Chondrocyte (in vitro differentiated cells): ENCODE data around the gene RSPO1. TPM values are rescaled to one million over a fixed set of nuclear protein-coding genes. Genes with fewer than 3 reads are reported as not detected.

ENCODE experiments used
- DNase-seq: peaks from one replicate; pipeline ENCODE4 v3.0.0; 2021; ENCODE audit warnings: mixed read lengths, low spot score
- H3K27ac Mint-ChIP-seq: one replicate; pipeline ENCODE4 v1.8.0; 2021; ENCODE audit warnings: mild to moderate bottlenecking, moderate library complexity, mixed read lengths; ENCODE audit not compliant: unreplicated experiment
- H3K27me3 Mint-ChIP-seq: 2 replicates; pipeline ENCODE4 v1.8.0; 2021; ENCODE audit warnings: low read depth, mixed read lengths
- H3K36me3 Mint-ChIP-seq: 2 replicates; pipeline ENCODE4 v1.8.0; 2021; ENCODE audit warnings: low read depth, mixed read lengths
- H3K4me1 Mint-ChIP-seq: 2 replicates; pipeline ENCODE4 v1.8.0; 2021; ENCODE audit warnings: low read depth, mild to moderate bottlenecking, mixed read lengths
- H3K4me3 Mint-ChIP-seq: one replicate; pipeline ENCODE4 v1.8.0; 2021; ENCODE audit warnings: mild to moderate bottlenecking, moderate library complexity, mixed read lengths; ENCODE audit not compliant: unreplicated experiment
- H3K9me3 Mint-ChIP-seq: 2 replicates; pipeline ENCODE4 v1.8.0; 2021; ENCODE audit warnings: low read depth, mixed read lengths
- total RNA-seq: library from RNA; stranded (reverse); gene quantifications from 3 replicates; pipeline ENCODE4 v1.2.1, GENCODE V29; 2021
- TF ChIP-seq, protein P1 (sequence below): fragments of 200-600 bp; sonication (generic); IDR thresholded peaks from 2 replicates; pipeline ENCODE4 v1.5.0; 2021; ENCODE audit warnings: antibody characterized with exemption, mild to moderate bottlenecking, moderate library complexity

The RSPO1 gene
- total RNA-seq, 1 donor from 2014 or later: not detected

DNA sequence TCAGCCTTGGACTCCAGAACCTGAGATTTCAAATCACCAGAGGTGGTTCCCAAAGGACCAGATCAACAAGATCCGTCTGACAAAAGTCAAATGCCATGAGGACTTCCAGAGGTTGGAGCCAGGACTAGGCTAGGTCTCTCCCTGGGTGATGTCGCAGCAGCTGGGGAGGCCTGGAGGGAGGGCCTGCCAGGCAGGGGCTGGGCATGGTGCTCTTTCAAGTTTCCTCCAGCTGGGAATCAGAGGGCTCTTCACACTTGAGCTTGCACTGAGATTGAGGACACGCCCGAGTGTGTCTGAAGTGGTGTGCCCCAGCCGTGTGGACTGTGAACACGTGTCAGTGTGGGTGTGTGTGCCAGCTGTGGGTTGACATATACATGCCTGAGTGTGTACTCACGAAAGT, 21.3 kb upstream of the RSPO1 start:
- Mint-ChIP-seq H3K4me3 (no peak overlapping the region), H3K4me1 (no peaks in the 10 kb centered on the region)

DNA sequence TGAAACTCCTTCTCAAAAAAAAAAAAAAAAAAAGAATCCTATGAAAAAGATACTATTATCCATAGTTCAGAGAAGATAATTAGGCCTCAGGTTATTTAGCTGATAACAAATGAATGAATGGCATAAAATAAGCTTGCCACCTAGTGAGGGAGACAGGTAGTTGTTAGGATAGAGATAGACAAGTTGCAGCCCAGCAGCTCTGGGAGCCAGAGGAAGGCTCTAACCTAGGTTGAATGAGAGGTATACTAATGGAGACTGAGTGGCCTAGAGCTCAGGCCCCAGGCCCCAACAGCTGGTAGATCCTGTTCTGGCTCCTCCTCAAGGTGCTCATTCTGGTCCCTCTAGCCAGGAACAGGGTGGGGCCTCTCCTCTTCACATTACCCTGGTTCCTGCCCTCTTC, 20.6 kb upstream of the RSPO1 start:
- TF ChIP-seq, protein P1, sequence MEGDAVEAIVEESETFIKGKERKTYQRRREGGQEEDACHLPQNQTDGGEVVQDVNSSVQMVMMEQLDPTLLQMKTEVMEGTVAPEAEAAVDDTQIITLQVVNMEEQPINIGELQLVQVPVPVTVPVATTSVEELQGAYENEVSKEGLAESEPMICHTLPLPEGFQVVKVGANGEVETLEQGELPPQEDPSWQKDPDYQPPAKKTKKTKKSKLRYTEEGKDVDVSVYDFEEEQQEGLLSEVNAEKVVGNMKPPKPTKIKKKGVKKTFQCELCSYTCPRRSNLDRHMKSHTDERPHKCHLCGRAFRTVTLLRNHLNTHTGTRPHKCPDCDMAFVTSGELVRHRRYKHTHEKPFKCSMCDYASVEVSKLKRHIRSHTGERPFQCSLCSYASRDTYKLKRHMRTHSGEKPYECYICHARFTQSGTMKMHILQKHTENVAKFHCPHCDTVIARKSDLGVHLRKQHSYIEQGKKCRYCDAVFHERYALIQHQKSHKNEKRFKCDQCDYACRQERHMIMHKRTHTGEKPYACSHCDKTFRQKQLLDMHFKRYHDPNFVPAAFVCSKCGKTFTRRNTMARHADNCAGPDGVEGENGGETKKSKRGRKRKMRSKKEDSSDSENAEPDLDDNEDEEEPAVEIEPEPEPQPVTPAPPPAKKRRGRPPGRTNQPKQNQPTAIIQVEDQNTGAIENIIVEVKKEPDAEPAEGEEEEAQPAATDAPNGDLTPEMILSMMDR: no peak
- Mint-ChIP-seq H3K4me1 (no peaks in the 10 kb centered on the region), H3K9me3 (no peaks in the 10 kb centered on the region), H3K27ac (no peak overlapping the region), H3K4me3 (no peak overlapping the region), H3K36me3 (no peaks in the 10 kb centered on the region), H3K27me3 (peaks cover 18% of the 10 kb centered on the region)
- no peak for DNase-seq

More for the DNA sequence above, 21.3 kb upstream of the RSPO1 start:
- TF ChIP-seq, protein P1: no peak
- no peaks in the 10 kb centered on the region for H3K36me3 Mint-ChIP-seq
- no peak overlapping the region for H3K27ac Mint-ChIP-seq
- DNase-seq: no peak
- H3K27me3 Mint-ChIP-seq: peaks cover 19% of the 10 kb centered on the region
- H3K9me3 Mint-ChIP-seq: no peaks in the 10 kb centered on the region

DNA sequence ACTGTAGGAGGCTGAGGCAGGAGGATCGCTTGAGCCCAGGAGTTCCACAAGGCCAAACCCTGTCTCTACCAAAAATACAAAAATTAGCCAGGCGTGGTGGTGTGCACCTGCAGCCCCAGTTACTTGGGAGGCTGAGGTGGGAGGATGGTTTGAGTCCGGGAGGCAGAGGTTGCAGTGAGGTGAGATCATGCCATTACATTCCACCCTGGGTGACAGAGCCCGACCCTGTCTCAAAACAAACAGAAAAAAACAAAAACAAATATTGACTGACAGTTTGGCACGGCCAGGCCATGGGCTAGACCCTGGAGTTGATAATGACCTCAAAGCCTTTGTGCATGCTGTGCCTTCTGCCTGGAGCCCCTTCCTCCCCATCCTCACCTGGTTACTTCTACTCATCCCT, 19.2 kb upstream of the RSPO1 start:
- no peak for DNase-seq
- peaks cover 13% of the 10 kb centered on the region for H3K27me3 Mint-ChIP-seq
- no peak overlapping the region for H3K27ac Mint-ChIP-seq
- no peaks in the 10 kb centered on the region for H3K36me3 Mint-ChIP-seq
- no peak overlapping the region for H3K4me3 Mint-ChIP-seq
- no peaks in the 10 kb centered on the region for H3K9me3 Mint-ChIP-seq
- H3K4me1 Mint-ChIP-seq: no peaks in the 10 kb centered on the region
- TF ChIP-seq, protein P1: no peak

DNA sequence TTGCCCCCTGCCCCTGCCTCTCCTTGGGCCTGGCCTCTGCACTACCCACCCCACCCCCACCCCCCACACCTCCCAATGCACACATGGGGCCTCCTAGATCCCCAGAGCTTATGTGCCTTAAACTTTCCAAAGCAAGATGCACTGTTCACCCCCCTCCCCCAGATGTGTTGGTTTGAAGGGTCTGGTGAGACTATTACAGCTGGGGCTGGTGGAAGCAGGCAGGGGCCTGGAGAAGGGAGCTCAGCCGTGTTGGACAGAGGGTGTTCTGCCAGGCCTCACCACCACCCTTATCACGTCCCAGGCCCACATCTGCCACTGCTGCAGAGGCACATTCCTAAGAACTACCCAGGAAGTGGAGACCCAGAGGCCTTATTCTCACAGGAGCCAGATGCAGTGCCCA, 18.3 kb upstream of the RSPO1 start:
- Mint-ChIP-seq H3K27ac (no peak overlapping the region), H3K9me3 (no peaks in the 10 kb centered on the region), H3K4me1 (no peaks in the 10 kb centered on the region), H3K27me3 (peaks cover 11% of the 10 kb centered on the region), H3K4me3 (no peak overlapping the region), H3K36me3 (no peaks in the 10 kb centered on the region)
- TF ChIP-seq, protein P1: no peak
- no peak for DNase-seq

DNA sequence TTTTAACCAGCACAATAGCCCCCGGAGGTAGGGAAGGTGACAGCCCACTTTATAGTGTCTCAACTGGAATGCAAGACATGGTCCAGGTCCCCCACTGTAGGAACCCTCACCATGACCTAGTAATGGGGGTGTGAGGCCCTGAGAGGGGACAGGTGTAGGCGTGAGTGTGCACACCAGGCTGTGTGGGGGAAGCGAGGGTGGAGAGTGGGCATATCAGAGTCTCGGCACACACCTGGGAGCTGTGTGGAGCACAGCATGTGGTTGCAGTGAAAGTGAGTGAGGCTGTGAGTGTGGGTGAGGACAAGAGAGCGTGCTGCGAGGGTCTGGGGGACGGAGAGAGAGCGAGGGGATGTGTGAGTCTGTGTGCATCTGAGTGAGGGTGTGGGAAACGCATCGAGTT, 17.1 kb upstream of the RSPO1 start:
- H3K4me1 Mint-ChIP-seq: no peaks in the 10 kb centered on the region
- H3K36me3 Mint-ChIP-seq: no peaks in the 10 kb centered on the region
- H3K4me3 Mint-ChIP-seq: no peak overlapping the region
- DNase-seq: no peak
- H3K9me3 Mint-ChIP-seq: no peaks in the 10 kb centered on the region
- TF ChIP-seq, protein P1: no peak
- peak overlapping the region; percentile 39 for H3K27ac Mint-ChIP-seq
- peaks cover 14% of the 10 kb centered on the region for H3K27me3 Mint-ChIP-seq
